Neural cell (in vitro differentiated cells): ENCODE data around the gene SPATA2.

ENCODE experiments used
- EP300 ChIP-seq: fragments of 450-650 bp; conservative IDR thresholded peaks from 2 replicates; pipeline ENCODE4 v1.6.1; 2014; ENCODE audit warnings: antibody characterized with exemption, mild to moderate bottlenecking, moderate library complexity; ENCODE audit not compliant: poor library complexity, severe bottlenecking
- EZH2 ChIP-seq: fragments of 200-600, 300-800 bp; shearing (Covaris generic), sonication (generic); IDR thresholded peaks from 2 replicates; pipeline ENCODE4 v1.6.1; 2014; ENCODE audit warnings: antibody characterized with exemption, low read length, borderline replicate concordance, mild to moderate bottlenecking; ENCODE audit not compliant: insufficient read depth, poor library complexity, severe bottlenecking
- POLR2AphosphoS5 ChIP-seq: IDR thresholded peaks from 2 replicates; pipeline ENCODE4 v1.6.1; 2012
- RAD21 ChIP-seq: fragments of 450-650 bp; conservative IDR thresholded peaks from 2 replicates; pipeline ENCODE4 v1.6.1; 2014; ENCODE audit warnings: antibody characterized with exemption, mild to moderate bottlenecking, moderate library complexity
- REST ChIP-seq: IDR thresholded peaks from 2 replicates; pipeline ENCODE4 v1.6.1; 2012; ENCODE audit warnings: borderline replicate concordance
- TAF1 ChIP-seq: IDR thresholded peaks from 2 replicates; pipeline ENCODE4 v1.6.1; 2012; ENCODE audit warnings: low read depth
- TF ChIP-seq, protein P1 (sequence below): fragments of 450-650 bp; IDR thresholded peaks from 2 replicates; pipeline ENCODE4 v1.5.1; 2014; ENCODE audit warnings: antibody characterized with exemption, mild to moderate bottlenecking, moderate library complexity; ENCODE audit not compliant: poor library complexity, severe bottlenecking

GRCh38 chr20:49899541-49900383 is 15.6 kb downstream of the SPATA2 start:
- TF ChIP-seq, protein P1, sequence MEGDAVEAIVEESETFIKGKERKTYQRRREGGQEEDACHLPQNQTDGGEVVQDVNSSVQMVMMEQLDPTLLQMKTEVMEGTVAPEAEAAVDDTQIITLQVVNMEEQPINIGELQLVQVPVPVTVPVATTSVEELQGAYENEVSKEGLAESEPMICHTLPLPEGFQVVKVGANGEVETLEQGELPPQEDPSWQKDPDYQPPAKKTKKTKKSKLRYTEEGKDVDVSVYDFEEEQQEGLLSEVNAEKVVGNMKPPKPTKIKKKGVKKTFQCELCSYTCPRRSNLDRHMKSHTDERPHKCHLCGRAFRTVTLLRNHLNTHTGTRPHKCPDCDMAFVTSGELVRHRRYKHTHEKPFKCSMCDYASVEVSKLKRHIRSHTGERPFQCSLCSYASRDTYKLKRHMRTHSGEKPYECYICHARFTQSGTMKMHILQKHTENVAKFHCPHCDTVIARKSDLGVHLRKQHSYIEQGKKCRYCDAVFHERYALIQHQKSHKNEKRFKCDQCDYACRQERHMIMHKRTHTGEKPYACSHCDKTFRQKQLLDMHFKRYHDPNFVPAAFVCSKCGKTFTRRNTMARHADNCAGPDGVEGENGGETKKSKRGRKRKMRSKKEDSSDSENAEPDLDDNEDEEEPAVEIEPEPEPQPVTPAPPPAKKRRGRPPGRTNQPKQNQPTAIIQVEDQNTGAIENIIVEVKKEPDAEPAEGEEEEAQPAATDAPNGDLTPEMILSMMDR, result no peak
- TF ChIP-seq POLR2AphosphoS5, result no peak
- no peak for TF ChIP-seq RAD21
- no peak for TF ChIP-seq EZH2
- TF ChIP-seq EP300, result no peak
- no peak for TF ChIP-seq TAF1
- no peak for TF ChIP-seq REST
